Endometrial microvascular endothelial cells (primary cell): ENCODE measurements around the gene PHLDB3. TPM values are rescaled to one million over a fixed set of nuclear protein-coding genes. Genes with fewer than 3 reads are reported as not detected.
"Not testable (repeated sequence)": the region's sequence is repeated elsewhere in the genome, so short reads cannot be mapped to it uniquely, and the experiment has no call there.

ENCODE experiments used
- in situ Hi-C: cut with HindIII; loops from 2 replicates; pipeline ENCODE4 v1.10.0; 2017; ENCODE audit warnings: low sequenced_read_pairs, low pct_unique_long_range_greater_than_20kb; ENCODE audit errors: inconsistent ontology term
- total RNA-seq: library from RNA; depleted of rRNA; stranded (reverse); fragments of >200 nt; gene quantifications from one replicate; pipeline ENCODE4 v1.2.3, GENCODE V29; 2015; ENCODE audit errors: inconsistent ontology term

PHLDB3 gene
- total RNA-seq, 1 donor from 2014 or later, result 4.4 TPM

DNA sequence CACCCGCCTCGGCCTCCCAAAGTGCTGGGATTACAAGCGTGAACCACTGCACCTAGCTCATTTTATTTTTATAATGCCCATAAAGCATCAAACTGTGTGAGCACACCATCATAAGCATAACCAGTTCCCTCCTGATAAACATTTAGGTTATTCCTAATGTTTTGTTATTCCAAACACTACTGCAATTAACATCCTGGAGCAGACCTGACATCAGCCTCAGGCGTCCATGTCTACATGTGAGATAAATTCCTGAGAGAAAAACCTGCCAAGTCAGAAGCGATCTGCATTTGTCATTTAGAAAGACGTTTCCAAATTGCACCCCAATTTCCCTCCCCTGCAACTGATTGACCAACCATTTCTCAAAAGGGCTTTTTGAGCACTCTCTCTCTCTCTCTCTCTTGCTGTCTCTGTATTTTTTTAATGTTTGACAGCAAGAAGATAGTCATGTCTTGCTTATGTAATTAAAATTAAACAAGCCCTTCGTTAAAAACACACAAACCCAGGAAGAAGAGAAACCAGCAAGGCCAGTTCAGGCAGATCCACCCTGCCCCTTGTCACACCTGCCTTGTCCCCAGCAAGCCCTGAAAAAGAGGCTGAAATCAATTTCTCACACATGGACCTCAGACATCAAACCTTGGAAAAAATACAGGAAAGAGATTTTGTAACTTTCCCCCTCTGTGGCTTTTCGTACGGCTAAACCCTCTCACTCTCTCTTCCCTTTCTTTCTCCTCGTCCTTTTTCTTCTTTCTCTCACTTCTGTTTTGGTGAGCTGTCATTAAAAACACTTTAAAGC, 49.0 kb downstream of the PHLDB3 start:
- in situ Hi-C loops, result no loop called here

GRCh38 chr19:43454031-43454430, 50.5 kb downstream of the PHLDB3 start:
- in situ Hi-C loops, result no loop called here

DNA sequence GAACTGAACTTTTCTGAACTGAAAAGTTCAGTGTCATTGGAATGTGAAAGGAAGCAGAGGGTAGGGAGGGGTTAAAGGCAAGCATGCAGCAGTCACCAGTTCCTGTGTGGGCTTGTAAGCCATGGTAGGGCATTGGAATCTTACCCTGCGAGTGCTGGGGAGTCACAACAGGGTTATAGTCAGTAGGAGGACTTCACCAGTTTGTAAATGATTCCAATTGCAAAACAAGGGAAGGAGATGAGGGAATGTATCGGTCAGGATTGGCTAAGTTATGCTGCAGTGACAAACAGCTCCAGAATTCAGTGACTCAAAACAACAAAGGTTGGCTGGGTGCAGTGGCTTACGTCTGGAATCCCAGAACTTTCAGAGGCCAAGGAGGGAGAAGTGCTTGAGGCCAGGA, 52.0 kb downstream of the PHLDB3 start:
- in situ Hi-C loops, result no loop called here

DNA sequence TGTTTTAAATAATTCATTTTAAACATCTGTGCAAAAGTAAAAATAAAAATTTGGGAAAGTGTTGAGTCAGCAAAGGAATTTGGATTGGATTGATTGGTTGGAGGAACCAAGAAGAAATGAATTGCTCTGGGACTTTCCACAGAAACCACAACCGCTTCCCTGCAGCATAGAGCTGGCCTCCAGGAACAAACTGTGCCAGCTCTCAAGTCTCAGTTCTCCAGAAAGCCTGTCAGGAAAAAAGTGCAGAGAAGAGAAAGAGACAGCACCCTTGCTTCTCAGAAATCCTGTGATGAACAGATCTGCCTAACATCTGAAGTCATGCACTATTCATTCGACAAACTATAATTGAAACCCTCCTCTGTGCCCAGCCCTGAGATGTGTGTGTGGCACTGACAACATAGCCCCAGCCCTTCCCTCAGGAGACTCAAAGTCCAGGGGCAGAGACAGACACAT, 54.0 kb downstream of the PHLDB3 start:
- in situ Hi-C loops, result no loop called here

DNA sequence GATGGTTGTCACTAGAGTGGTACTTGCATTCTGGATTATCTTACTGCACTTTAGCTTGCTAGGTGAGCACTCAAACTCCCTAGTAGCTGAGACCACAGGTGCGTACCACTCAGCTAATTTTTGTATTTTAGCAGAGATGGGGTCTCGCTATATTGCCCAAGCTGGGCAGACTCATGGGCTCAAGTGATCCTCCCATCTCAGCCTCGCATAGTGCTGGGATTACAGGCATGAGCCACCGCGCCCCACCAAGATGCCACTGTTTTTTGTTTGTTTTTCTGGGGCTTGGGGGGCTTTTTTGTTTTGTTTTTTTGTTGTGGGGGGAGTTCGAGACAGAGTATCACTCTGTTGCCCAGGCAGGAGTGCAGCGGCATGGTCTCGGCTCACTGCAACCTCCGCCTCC, 56.9 kb downstream of the PHLDB3 start:
- in situ Hi-C loops, result no loop called here

GRCh38 chr19:43446746-43447489, 57.6 kb downstream of the PHLDB3 start:
- in situ Hi-C loops, result no loop called here

- in situ Hi-C loops, result no loop called here
Measured at GRCh38 chr19:43445426-43445825, 59.1 kb downstream of the PHLDB3 start.

DNA sequence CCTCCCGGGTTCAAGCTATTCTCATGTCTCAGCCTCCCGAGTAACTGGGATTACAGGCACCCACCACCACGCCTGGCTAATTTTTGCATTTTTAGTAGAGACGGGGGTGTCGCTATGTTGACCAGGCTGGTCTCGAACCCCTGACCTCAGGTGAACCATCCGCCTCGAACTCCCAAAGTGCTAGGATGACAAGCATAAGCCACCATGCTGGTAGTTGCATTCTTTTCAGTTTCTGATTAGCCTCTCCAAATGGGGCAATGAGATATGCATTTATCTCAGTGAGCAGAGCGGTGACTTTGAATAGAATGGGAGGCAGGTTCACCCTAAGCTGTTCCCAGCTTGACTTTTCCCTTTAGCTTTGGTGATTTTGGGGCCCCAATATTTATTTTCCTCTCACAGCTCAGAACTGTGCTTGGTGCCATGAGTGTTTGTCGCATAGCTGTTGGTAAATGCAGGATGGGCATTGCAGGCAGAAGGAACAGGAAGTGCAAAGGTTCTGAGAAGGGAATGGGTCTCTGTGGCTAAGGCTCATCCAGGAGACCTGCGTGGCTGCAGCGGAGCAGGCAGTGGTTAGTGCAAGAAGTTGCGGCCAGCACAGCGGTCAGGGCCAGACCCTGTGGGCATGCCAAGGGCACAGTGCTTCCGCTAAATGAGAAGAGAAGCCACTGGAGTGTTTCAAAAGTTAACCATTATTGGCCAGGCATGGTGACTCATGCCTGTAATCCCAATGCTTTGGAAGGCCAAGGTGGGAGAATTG, 59.8 kb downstream of the PHLDB3 start:
- in situ Hi-C loops, result no loop called here

DNA sequence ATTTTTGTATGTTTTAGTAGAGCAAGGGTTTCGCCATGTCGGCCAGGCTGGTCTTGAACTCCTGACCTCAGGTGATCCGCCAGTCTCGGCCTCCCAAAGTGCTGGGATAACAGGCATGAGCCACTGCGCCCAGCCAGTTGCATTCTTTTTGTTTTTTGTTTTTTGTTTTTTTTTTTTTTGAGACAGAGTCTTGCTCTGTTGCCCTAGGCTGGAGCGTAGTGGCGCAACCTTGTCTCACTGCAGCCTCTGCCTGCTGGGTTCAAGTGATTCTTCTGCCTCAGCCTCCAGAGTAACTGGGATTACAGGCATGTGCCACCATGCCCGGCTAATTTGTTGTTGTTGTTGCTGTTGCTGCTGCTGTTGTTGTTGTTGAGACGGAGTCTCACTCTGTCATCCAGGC, 60.5 kb downstream of the PHLDB3 start:
- in situ Hi-C loops, result not testable (repeated sequence)

- in situ Hi-C loops, result no loop called here
Measured at GRCh38 chr19:43441716-43442115, 62.8 kb downstream of the PHLDB3 start.

DNA sequence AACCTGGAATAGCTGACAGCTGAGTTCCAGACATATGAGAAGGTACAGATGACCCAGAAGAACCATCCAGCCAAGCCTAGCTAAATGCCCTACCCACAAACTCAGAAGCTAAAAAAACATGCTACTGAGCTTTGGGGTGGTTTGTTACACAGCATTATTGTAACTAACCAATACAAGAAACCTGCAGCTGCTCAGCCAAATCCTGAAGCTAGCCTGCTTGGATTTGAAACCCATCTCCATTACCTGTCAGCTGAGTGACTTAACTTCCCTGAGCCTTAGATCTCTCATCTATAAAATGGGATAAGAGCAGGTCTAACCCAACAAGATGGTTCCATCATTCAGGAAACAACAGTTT, 64.9 kb downstream of the PHLDB3 start:
- in situ Hi-C loops, result no loop called here

GRCh38 chr19:43439032-43439708, 65.4 kb downstream of the PHLDB3 start:
- in situ Hi-C loops, result no loop called here

DNA sequence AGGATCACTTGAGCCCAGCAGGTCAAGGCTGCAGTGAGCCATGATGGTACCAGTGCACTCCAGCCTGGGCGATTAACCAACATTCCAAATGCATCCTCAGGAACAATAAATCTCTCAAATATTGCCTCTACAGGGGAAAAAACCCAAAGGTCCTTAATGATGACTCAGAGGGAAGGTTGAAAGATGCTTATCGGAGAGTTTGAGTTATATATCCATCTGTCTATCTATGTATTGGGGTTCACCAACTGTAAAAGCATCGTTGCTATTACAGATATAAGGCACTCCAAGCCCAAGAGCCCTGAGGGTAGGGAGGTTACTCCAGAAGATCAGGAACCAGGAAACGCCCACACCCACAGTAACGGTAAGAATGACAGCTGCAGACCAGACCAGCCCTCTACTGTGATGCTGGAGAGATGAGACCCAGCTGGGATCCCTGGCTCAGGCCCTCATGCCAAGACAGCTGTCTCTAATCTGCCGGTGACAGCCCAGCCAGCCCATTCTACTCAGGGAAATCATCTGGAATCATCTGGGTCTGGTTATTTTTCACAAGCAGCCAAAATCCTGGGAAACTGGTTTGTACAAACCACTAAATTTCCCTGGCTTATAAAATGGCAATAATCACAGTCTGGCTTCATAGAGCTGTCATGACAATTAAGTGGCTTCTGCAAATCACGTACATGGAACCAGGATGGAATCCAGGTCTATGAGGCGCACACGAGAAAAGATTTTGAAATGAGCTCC, 66.1 kb downstream of the PHLDB3 start:
- in situ Hi-C loops, result no loop called here

- in situ Hi-C loops, result no loop called here
Measured at GRCh38 chr19:43437712-43438111, 66.8 kb downstream of the PHLDB3 start.

DNA sequence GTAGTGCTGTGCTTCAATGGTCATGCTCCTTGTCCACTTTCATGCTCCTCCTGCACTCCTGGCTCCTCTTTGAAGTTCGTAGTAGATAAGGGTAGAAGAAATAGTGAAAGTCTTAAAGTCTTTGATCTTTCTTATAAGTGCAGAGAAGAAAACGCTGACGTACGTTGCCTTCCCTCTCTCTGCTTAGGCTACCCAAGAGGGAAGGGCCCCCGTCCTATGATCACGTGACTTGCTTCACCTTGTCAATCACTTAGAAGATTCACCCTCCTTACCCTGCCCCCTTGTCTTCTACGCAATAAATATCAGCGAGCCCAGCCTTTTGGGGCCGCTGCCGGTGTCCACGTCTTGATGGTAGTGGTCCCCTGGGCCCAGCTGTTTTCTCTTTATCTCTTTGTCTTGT, 67.3 kb downstream of the PHLDB3 start:
- in situ Hi-C loops, result not testable (repeated sequence)

DNA sequence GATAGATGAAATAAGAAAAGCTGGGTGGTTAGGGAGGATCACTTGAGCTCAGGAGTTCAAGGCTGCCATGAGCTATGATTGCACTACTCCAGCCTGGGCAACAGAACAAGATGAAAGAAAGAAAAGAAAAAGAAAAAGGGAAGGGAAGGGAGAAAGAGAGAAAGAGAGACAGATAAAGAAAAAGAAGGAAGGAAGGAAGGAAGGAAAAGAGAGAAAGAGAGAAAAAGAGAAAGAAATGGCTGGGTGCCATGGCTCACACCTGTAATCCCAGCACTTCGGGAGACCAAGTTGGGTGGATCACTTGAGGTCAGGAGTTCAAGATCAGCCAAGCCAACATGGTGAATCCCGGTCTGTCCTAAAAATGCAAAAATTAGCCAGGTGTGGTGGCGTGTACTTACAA, 68.8 kb downstream of the PHLDB3 start:
- in situ Hi-C loops, result no loop called here

GRCh38 chr19:43433689-43434088, 70.9 kb downstream of the PHLDB3 start:
- in situ Hi-C loops, result no loop called here

DNA sequence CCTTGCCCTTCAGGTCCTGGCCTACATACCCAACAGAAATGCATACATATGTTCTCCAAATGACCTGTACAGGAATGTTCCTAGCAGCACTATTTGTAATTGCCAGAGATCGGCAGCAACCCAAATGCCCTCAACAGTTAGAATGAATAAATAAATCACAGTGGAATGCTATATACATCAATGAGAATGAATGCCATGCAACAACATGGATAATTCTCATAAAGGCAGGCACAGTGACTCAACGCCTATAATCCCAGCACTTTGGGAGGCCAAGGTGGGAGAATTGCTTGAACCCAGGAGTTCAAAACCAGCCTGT, 71.2 kb downstream of the PHLDB3 start:
- in situ Hi-C loops, result no loop called here

- in situ Hi-C loops, result no loop called here
Measured at GRCh38 chr19:43430976-43431375, 73.6 kb downstream of the PHLDB3 start.
